ENCODE measurements around the gene PAGR1. TPM values are rescaled to one million over a fixed set of nuclear protein-coding genes. Genes with fewer than 3 reads are reported as not detected.

The PAGR1 gene
- total and polyA plus RNA-seq, 9 of the 15 experiments (the other 6 are each of a cell fraction or from before 2014, with no cell fraction given): 1.4 to 58.2 (median 16.8) TPM

- no peak for TF ChIP-seq RFX7 (CRISPR knock-in tag; IDR thresholded peaks at IDR 0.05)
- TF ChIP-seq NFE2 (IDR thresholded peaks at IDR 0.05; ENCODE audit: low read depth): no peak
- TF ChIP-seq POU5F1 (IDR thresholded peaks at IDR 0.05; ENCODE audit: borderline replicate concordance, low read depth, low read length, partially characterized antibody): no peak
- TF ChIP-seq ZSCAN29 (IDR thresholded peaks at IDR 0.05): no peak
- no peak for TF ChIP-seq SMARCB1 (IDR thresholded peaks at IDR 0.05; ENCODE audit: insufficient read length, low read depth)
- no peak for TF ChIP-seq TCF7L2 (IDR thresholded peaks at IDR 0.05; ENCODE audit: low read depth, low read length)
- no peak for TF ChIP-seq ZNF780A (CRISPR knock-in tag; IDR thresholded peaks at IDR 0.05)
- TF ChIP-seq KDM2B (CRISPR knock-in tag; IDR thresholded peaks at IDR 0.05): peak; percentile 71
- peak; percentile 97 for TF ChIP-seq ZNF282 (CRISPR knock-in tag; IDR thresholded peaks at IDR 0.05)
- TF ChIP-seq ARID3B (CRISPR knock-in tag; IDR thresholded peaks at IDR 0.05; ENCODE audit: borderline replicate concordance): no peak
- TF ChIP-seq ZNF239 (CRISPR knock-in tag; IDR thresholded peaks at IDR 0.05): no peak
- TF ChIP-seq BCOR (IDR thresholded peaks at IDR 0.05): peak; percentile 56; the same call in 1 of the 2 replicates
- TF ChIP-seq ZBTB1 (CRISPR knock-in tag; IDR thresholded peaks at IDR 0.05; ENCODE audit: borderline replicate concordance, low read depth): no peak
- no peak; the same call in 1 of the 2 replicates for TF ChIP-seq SMARCA4 (IDR thresholded peaks at IDR 0.05)
- 0 out of 2 replicates have a peak, but pooled peaks have one; percentile 67 for TF ChIP-seq HIVEP1 (CRISPR knock-in tag; IDR thresholded peaks at IDR 0.05)
- TF ChIP-seq EP300 (IDR thresholded peaks at IDR 0.05; ENCODE audit: low read length): no peak
- TF ChIP-seq FOXO4 (CRISPR knock-in tag; IDR thresholded peaks at IDR 0.05): no peak
- peak; percentile 84; the same call in 1 of the 2 replicates for TF ChIP-seq ZBTB43 (CRISPR knock-in tag; IDR thresholded peaks at IDR 0.05)
- peak; percentile 90; the same call in 1 of the 2 replicates for TF ChIP-seq ZNF124 (CRISPR knock-in tag; IDR thresholded peaks at IDR 0.05)
- TF ChIP-seq ZBTB17 (CRISPR knock-in tag; IDR thresholded peaks at IDR 0.05): 0 out of 2 replicates have a peak, but pooled peaks have one; percentile 39
- peak; percentile 60; the same call in 1 of the 2 replicates for TF ChIP-seq VEZF1 (CRISPR knock-in tag; IDR thresholded peaks at IDR 0.05)
- peak; percentile 29; the same call in 1 of the 2 replicates for TF ChIP-seq DPF2 (IDR thresholded peaks at IDR 0.05)
- no peak for TF ChIP-seq FOS (IDR thresholded peaks at IDR 0.05; ENCODE audit: extremely low read depth, insufficient read length)
- TF ChIP-seq CBX8 (IDR thresholded peaks at IDR 0.05; ENCODE audit: borderline replicate concordance, extremely low read depth, low read depth, low read length, poor library complexity, severe bottlenecking): no peak
Measured at GRCh38 chr16:29807426-29808218, 8.3 kb upstream of the PAGR1 start (continued).

Measured in K562 (cell line).